Testis (tissue), 2 donors: Measurements from ENCODE around the gene TGFB1.

Source experiments
- POLR2A ChIP-seq: fragments of 450-650 bp; IDR thresholded peaks from one replicate; pipeline ENCODE4 v1.6.1; 2017; ENCODE audit warnings: antibody characterized with exemption, mild to moderate bottlenecking, moderate library complexity
- TF ChIP-seq, protein P1 (sequence below), 3 experiments: fragments of 450-650 bp in 2 of 3; fragments of 200-600 bp in 1 of 3; sonication (generic) in 1 of 3; IDR thresholded peaks; one replicate each; pipeline ENCODE4 v1.5.1; 2016 to 2019; ENCODE audit warnings: antibody characterized with exemption in 3 of 3, mild to moderate bottlenecking in 2 of 3, moderate library complexity in 1 of 3

DNA sequence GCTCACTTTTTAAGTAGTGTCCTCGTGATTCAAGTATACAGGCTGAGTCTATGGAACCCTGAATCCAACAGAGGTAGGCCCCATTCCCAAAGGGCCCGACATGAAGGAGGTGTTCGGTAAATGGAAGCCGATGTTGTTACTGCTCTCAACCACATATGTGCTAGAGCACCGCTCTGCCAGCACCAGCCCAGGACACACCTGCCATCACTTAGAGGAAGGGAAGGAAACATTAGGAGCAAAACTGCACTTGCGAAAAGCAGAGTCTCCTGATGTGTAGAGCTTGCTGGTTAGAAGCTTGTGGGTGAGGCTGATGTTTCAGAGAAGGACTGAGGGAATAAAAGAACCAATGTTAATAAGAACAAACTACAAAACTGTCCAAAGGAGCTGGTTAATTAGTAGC is 53.2 kb downstream of the TGFB1 start:
- TF ChIP-seq POLR2A, result no peak
- TF ChIP-seq, protein P1, sequence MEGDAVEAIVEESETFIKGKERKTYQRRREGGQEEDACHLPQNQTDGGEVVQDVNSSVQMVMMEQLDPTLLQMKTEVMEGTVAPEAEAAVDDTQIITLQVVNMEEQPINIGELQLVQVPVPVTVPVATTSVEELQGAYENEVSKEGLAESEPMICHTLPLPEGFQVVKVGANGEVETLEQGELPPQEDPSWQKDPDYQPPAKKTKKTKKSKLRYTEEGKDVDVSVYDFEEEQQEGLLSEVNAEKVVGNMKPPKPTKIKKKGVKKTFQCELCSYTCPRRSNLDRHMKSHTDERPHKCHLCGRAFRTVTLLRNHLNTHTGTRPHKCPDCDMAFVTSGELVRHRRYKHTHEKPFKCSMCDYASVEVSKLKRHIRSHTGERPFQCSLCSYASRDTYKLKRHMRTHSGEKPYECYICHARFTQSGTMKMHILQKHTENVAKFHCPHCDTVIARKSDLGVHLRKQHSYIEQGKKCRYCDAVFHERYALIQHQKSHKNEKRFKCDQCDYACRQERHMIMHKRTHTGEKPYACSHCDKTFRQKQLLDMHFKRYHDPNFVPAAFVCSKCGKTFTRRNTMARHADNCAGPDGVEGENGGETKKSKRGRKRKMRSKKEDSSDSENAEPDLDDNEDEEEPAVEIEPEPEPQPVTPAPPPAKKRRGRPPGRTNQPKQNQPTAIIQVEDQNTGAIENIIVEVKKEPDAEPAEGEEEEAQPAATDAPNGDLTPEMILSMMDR (IDR thresholded peaks at IDR 0.05), result no peak
